GM19023 (cell line): Measurements from ENCODE around the gene ABCD3.
"Not testable (repeated sequence)": the region's sequence is repeated elsewhere in the genome, so short reads cannot be mapped to it uniquely, and the experiment has no call there.

Experiments
- ATAC-seq: cut with Tn5 transposase; IDR thresholded peaks from one replicate; pipeline ENCODE4 v1.9.1; 2021; ENCODE audit warnings: mild to moderate bottlenecking, moderate library complexity; ENCODE audit not compliant: unreplicated experiment

The ABCD3 gene

DNA sequence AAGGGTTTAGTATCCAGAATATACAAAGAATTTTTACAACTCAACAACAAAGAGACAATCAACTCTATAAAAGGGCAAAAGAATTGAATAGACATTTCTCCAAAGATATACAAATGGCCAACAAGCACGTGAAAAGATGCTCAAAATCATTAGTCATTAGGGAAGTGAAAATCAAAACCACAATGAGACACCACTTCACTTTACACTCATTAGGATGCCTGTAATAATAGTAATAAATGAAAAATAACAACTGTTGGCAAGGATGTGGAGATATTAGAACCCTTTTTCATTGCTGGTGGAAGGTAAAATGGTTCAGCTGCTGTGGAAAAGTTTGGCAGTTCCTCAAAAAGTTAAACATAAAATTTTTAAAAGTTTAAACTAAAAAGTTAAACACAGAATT, 7.0 kb upstream of the ABCD3 start:
- peak; percentile 58 for ATAC-seq

DNA sequence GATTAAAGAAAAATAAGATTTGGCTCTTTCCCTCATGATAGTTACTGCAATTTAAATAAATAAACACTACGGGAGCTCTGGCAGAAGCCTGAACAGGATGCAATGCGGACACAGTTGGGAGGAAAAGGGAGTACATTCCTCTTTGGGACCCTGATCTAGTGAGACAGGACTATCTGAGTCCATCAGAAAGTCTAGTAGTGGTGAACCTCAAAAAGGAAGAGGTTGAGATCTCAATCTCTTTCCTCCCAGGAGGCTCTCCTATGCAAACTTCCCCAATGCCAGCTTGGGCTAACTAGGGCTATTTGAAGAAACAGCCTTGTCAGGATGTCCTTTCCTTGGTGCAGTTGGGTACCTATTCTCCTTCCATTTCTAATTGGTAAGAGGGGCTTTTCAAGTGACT, 4.9 kb upstream of the ABCD3 start:
- no peak for ATAC-seq

DNA sequence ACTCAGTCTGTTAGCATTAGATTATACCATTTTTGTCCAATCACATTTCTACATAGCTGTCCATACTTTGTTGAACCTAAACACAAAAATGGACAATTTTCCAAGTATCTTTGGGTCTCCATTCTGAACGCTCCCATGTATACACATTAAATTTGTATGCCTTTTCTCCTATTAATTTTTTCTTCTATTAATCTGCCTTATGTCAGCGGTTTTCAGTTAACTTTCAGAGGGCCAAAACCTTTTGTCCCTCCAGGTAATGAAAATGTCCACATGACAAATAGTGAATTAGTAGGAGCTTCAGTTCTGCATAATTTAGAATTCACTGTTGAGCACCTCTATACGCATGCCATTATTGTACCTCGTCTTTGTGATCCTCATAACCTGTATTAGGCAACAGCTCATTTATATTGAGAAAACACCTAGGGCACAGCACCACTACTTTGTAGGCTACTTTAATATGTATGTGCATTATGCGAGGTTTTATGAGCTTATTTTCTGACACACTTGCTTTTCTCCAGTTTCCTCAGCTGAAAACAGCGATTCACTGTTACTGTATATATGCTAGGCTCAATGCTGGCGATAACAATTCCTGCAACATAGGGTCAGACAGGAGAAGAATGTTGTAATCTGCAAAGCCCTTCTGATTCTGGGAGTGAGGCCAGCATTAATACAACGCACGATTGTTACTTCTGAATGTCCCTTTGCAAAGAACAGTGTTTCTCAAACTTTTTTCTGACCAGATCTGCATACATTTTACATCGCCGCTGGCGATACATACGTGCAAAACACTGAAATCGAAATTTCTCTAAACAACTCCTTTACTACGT, 1.1 kb upstream of the ABCD3 start:
- no peak for ATAC-seq

DNA sequence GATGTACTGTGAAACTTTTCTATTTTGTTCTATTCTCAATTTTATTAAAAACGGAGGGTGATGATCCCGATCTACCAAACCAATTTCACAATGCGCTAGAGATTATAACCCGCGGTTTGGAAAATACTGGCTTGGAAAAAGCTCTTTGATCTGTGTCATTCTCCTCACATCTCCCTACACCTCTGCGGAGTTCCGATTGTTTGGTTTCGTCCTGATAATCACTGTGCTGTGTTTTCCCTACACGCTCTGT, 536 bp upstream of the ABCD3 start:
- ATAC-seq: no peak

DNA sequence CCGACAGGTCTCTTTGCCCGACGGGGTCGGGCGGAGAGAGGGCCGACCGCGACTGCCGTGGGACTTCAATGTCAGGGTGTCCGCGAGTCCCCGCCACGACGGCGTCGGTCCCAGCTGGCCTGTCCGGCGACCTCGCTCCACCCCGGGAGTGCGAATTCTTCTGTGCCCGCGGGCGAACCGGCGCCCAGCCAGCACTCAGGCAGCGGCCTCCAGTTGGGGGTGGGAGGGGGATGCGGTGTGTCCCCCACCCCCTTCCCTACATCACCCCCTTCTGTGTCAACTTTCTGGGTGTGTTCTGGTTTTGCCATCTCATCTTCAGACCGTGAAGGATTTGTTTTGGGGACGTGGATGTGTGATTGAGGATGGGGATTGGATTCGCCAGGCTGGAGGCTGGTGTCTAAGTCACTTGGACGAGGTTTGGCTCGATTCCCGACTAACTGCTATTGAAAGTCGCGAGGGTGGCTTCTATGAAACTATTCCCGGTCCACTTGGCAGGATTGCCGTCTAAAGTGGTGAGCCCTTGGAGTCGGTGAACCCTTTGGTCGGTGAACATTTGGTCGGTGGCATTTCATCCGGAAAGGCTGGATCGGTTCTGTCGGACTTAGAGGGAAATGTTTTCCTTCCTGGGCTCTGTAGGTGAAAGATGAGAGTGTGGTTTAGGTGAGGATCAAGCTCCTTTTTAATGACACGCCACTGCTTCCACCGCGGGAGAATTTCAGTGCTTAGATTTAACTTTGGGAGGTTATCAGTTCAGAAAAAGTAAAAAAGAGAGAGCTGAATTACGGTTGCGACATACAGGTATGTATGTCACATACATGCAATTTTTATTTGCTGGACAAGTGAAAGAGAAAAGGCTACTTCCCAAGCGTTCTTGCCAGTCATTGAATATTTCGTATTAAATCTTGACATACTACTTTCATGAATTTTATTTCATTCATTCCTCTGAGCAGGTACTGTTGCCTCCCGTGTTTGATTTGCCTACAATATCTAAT, 771 bp downstream of the ABCD3 start:
- ATAC-seq: peak; percentile 27

DNA sequence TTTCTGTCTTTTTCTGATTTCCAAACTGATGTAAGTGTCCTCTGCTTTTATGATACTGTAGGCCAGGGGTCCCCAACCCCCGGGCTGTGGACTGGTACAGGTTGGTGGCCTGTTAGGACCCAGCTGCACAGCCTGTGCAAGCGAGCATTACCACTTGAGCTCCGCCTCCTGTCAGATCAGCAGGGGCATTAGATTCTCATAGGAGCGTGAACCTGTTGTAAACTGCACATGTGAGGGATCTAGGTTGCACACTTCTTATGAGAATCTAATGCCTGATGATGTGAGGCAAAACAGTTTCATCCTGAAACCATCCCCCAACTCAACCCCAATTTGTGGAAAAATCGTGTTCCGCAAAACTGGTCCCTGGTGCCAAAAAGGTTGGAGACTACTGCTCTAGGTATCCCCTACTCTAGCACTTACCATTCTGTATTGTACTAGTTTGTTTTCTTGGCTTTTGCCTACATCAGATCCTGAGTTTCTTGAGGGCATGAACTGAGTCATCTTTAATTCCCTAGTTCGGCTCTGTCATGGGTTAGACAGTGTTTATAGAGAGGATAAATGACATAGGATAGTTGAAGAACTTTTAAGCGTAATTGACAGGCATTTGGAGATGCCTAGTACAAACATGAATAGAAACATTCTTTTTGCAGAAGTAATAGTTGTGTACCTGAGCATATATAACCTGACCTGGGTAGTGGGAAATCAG, 4.1 kb downstream of the ABCD3 start:
- no peak for ATAC-seq

DNA sequence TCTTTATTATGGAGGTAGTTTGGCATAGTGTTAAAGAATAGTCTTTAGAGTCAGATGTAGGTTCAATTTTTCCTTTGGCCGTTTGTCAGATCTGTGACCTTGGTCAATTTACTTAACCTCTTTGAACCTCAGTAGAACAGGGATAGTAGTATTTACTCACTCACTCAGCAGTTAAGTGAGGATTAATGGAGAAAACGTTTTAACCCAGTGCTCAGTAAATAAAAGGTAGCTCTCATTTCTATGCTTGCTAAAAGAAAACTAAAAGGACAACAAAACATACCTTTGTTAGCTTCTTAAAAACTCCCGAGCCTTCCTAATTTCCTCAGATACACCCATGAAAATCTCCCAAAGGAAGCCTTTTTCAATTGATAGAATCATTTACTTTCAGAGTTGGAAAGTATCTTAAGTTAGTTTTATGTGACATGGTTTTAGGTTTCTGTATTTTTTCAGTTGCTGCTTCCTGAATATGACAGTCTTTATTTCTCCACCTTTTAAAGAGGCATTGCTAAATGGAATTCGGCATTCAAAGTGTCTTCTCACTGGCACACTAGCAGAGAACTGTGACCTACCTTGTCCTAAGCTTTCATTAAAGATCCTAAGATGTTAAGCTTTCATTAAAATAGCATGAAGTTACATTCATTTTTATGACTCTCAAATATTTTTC, 7.8 kb downstream of the ABCD3 start:
- no peak for ATAC-seq

DNA sequence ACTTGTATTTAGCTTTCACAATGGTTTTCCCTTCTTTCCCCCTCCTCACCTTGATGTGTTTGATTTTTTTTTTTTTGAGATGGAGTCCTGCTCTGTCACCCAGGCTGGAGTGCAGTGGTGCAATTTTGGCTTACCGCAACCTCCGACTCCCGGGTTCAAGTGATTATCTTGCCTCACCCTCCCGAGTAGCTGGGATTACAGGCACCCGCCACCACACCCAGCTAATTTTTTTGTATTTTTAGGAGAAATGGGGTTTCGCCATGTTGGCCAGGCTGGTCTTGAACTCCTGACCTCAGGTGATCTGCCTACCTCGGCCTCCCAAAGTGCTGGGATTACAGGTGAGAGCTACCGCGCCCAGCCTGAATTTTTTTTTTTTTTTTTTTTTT, 8.3 kb downstream of the ABCD3 start:
- not testable (repeated sequence) for ATAC-seq

DNA sequence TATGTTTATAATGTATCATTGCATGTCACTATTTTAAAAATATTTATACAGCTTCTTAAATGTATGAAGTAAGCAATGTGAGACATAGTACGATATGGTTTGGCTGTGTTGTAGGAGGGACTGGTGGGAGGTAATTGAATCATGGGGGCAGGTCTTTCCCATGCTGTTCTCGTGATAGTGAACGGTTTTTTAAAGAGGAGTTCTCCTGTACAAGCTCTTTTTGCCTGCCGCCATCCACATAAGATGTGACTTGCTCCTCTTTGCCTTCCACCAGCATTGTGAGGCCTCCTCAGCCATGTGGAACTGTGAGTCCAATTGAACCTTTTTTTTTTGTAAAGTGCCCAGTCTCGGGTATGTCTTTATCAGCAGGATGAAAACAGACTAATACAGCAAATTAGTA, 10.3 kb downstream of the ABCD3 start:
- no peak for ATAC-seq

DNA sequence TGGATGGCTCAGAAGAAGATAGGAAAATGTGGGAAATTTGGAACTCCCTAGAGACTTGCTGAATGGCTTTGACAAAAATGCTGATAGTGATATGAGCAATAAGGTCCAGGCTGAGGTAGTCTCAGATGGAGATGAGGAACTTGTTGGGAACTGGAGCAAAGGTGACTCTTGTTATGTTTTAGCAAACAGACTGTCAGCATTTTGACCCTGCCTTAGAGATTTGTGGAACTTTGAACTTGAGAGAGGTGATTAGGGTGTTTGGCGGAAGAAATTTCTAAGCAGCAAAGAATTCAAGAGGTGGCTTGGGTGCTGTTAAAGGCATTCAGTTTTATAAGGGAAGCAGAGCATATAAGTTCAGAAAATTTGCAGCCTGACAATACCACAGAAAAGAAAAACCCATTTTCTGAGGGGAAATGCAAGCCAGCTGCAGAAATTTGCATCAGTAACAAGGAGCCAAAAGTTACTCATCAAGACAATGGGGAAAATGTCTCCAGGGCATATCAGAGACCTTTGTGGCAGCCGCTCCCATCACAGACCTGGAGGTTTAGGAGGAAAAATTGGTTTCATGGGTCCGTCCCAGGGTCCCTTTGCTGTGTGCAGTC, 10.8 kb downstream of the ABCD3 start:
- ATAC-seq: not testable (repeated sequence)

DNA sequence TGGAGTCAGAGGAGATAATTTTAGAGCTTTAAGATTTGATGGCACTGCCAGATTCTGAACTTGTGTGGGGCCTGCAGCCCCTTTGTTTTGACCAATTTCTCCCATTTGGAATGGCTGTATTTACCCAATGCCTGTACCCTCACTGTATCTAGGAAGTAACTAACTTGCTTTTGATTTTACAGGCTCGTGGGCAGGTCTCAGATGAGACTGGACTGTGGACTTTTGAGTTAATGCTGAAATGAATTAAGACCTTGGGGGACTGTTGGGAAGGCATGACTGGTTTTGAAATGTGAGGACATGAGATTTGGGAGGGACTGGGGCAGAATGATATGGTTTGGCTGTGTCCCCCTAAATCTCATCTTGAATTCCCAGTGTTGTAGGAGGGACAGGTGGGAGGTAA, 11.9 kb downstream of the ABCD3 start:
- ATAC-seq: not testable (repeated sequence)

DNA sequence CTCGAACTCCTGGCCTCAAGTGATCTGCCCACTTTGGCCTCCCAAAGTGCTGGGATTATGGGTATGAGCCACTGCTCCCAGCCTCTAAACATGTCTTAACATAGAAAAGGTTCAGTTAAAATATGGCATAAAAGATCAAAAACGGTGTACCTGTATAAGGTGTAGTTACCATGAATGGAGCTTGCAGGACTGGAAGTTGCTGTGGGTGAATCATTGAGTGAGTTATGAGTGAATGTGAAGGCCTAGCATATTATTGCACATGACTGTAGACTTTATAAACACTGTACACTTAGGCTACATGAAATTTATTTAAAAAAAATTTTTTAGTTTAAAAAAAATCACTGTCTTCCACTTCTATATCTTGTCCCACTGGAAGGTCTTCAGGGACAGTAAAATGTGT, 15.7 kb downstream of the ABCD3 start:
- ATAC-seq: no peak

DNA sequence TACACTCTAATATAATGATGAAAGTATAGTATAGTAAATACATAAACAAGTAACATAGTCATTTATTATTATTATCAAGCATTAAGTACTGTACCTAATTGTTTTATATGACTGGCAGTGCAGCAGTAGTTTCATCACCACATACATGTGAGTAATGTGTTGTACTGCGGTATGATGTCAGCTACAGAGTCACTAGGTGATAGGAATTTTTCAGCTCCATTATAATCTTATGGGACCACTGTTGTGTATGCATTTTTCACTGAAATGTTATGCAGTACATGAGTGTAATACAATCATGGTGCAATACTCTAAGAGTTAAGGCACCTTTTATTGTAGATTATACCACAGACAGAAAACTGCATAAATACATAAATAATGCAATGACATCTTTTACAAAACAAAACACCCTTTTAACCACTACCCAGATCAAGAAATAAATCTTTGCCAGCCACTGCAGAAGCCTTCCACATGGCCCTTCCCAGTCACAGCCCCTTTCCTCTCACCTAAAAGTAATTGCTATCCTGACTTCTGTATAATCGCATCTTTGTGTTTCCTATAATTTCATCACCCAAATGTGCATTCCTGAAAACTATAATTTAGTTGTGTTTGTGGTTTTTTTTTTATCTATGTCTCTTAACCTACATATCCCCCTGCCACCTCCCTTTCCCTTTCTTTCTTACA, 16.3 kb downstream of the ABCD3 start:
- no peak for ATAC-seq

DNA sequence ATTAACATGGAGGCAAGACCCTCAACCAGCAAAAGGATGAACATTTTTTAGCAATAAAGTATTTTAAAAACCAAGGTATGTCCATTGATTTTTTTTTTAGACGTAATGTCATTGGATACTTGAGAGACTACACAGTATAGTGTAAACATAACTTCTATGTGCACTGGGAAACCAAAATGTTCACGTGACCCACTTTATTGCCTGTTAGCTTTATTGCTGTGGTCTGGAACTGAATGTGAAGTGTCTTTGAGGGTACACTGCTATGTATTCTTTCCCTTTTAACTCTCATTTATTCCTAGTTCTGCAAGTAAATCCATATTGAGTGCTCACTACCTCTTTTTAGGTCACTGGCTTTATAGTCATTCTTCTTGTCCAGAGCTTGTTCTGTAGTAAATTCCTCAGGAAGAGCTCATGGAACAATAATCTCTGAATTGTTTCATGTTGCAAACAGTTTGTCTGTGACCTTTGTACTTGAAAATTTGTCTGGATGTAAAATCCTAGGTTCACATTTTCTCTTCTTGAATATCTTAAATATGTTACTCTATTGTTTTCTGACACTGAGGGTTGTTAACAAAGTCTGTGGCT, 20.6 kb downstream of the ABCD3 start:
- ATAC-seq: no peak

DNA sequence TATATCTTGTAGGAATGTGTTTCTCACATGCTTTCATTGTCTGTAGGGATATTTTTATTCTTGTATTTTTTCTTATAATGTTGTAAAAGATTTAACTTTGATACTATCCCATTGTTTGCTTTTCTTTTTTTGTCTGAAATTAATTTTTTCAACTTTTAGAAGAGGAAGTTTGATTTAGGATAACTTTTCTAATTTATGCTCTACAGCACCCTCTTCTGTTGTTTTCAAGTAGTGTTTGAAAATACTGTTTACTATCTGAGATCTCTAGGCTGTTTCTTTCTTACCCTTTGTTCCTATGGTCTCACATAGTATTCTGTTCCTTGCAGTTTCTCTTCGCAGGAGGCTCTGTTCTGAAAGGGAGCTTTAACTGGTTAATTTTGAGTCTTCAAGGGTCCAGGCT, 21.9 kb downstream of the ABCD3 start:
- ATAC-seq: no peak

DNA sequence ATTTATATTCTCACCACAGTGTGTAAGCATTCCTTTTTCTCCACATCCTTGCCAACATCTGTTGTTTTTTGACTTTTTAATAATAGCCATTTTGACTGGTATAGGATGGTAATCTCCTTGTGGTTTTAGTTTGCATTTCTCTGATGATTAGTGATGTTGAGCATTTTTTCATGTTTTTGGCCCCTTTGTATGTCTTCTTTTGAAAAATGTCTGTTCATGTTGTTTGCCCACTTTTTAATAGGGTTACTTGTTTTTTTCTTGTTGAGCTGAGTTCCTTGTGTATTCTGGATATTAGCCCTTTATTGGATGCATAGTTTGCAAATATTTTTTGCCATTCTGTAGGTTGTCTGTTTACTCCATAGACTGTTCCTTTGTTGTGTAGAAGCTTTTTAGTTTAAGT, 24.9 kb downstream of the ABCD3 start:
- not testable (repeated sequence) for ATAC-seq

DNA sequence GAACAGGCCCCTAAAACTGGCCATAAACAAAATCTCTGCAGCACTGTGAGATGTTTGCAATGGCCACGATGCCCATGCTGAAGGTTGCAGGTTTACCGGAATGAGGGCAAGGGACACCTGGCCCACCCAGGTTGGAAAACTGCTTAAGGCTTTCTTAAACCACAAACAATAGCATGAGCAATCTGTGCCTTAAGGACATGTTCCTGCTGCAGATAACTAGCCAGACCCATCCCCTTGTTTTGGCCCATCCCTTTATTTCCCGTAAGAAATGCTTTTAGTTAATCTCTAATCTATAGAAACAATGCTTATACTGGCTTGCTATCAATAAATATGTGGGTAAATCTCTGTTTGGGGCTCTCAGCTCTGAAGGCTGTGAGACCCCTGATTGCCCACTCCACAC, 26.6 kb downstream of the ABCD3 start:
- ATAC-seq: not testable (repeated sequence)

DNA sequence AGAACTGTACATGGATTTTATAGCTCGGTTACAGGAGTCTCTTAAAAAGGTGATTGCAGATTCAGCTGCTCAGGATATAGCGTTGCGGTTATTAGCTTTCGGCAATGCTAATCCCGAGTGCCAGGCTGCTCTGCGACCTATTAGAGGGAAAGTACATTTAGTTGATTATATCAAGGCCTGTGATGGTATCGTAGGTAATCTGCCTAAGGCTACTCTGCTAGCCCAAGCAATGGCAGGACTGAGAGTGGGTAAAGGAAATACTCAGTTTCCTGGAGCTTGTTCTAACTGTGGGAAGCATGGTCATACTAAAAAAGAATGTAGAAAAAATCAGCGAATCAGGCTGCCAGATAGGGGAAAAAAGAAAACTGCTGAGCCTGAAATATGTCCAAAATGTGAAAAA, 27.5 kb downstream of the ABCD3 start:
- ATAC-seq: not testable (repeated sequence)

DNA sequence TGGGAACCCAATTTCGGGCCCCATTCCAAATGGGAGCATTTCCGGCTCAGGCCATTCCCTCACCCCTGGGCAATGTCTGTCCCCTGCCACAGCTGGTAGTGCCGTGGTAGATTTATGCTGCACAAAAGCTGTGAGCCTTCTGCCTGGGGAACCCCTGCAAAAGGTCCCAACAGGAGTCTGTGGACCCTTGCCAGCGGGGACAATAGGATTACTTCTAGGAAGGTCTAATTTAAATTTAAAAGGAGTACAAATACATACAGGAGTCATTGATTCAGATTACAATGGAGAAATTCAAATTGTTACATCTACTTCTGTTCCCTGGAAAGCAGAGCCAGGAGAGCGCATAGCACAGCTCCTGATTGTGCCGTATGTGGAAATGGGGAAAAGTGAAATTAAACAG, 28.0 kb downstream of the ABCD3 start:
- ATAC-seq: not testable (repeated sequence)

DNA sequence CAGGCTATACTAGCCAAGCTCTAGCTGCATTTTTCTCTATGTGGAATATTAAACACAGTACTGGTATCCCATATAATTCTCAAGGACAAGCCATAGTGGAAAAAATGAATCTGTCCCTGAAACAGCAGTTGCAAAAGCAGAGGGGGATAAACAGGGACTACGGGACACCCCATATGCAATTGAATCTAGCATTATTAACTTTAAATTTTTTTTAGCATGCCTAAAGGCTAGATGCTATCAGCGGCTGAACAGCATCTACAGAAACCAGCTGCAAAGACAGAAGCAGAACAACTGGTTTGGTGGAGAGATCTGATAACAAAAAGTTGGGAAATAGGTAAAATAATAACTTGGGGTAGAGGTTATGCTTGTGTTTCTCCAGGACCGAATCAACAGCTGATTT, 30.6 kb downstream of the ABCD3 start:
- not testable (repeated sequence) for ATAC-seq
